DMS79 treated with DMSO at 0.1 percent for 48 hours (cell line): Measurements from ENCODE around the gene FSIP1.

Experiments used
- DNase-seq: peaks from one replicate; lab custom pipeline; 2025; lab: John Stamatoyannopoulos, UW

The FSIP1 gene

DNA sequence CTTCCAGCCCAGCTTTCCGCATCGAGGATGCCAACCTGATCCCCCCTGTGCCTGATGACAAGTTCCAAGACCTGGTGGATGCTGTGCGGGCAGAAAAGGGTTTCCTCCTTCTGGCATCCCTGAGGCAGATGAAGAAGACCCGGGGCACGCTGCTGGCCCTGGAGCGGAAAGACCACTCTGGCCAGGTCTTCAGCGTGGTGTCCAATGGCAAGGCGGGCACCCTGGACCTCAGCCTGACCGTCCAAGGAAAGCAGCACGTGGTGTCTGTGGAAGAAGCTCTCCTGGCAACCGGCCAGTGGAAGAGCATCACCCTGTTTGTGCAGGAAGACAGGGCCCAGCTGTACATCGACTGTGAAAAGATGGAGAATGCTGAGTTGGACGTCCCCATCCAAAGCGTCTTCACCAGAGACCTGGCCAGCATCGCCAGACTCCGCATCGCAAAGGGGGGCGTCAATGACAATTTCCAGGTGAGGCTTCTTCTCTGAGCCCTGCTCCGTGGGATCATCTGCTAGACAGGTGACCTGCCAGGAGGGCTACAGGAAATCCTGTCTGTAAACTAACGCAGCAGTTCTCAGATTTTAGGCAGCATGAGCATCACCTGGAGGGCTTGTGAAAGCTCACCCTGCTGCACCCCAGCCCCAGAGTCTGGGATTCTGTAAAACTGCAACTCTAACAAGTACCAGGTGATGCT lies 200.2 kb downstream of the FSIP1 start:
- no peak for DNase-seq

DNA sequence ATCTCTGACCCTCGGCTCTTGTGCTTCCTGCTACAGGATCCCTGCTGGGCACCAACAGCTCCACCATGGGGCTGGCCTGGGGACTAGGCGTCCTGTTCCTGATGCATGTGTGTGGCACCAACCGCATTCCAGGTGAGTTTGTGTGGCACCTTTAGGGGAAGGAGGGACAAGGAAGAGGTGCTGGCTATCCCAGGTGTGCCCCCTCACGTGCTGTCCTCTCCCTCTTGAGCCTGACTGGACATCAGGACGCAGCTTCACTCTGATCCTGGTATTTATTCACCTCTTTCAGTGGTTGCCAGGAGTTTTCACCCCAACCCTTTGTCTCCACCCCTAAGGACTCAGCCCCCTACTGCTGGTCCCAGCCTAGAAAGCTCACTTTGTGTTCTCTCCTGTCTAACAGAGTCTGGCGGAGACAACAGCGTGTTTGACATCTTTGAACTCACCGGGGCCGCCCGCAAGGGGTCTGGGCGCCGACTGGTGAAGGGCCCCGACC lies 200.8 kb downstream of the FSIP1 start:
- DNase-seq = no peak

DNA sequence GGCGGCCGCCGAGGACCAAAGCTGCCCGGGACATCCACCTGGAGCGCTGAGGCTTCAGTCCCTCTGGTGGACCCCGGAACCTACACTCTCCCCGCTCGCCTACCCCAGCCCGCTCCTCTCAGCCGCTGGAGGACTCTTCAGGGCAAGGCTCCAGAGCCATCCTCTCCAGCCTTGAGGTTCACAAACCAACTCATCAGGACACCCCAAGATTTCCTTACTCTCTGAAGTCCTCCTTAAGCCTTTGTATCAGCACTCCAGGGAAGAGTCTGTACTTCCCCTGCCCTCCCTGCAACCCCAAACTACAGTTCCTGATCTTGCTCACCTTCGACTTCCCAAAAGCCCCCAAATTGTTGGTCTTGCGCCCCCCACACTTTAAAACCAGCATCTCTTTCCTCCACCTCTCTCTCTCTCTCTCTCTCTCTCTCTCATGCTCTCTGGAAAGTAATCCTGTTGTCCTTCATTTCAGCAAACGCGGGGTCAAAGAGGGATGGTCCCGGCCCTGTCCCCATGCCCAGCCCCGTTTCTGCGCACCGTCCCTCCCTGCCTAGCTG lies 201.3 kb downstream of the FSIP1 start:
- no peak for DNase-seq

DNA sequence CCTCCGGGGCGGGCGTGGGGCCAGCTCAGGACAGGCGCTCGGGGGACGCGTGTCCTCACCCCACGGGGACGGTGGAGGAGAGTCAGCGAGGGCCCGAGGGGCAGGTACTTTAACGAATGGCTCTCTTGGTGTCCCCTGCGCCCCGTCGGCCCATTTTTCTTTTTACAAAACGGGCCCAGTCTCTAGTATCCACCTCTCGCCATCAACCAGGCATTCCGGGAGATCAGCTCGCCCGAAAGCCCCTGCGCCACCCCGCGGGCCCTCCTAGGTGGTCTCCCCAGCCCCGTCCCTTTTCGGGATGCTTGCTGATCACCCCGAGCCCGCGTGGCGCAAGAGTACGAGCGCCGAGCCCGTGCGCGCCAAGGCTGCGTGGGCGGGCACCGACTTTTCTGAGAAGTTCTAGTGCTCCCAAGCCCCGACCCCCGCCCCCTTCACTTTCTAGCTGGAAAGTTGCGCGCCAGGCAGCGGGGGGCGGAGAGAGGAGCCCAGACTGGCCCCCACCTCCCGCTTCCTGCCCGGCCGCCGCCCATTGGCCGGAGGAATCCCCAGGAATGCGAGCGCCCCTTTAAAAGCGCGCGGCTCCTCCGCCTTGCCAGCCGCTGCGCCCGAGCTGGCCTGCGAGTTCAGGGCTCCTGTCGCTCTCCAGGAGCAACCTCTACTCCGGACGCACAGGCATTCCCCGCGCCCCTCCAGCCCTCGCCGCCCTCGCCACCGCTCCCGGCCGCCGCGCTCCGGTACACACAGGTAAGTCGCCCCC lies 202.0 kb downstream of the FSIP1 start, which contains the start of gene THBS1:
Gene THBS1, plus strand, starts transcription at position 595 of the 757 bp plus-strand sequence. CDS start 779 bp downstream, outside the sequence.
- DNase-seq = peak; percentile 28

DNA sequence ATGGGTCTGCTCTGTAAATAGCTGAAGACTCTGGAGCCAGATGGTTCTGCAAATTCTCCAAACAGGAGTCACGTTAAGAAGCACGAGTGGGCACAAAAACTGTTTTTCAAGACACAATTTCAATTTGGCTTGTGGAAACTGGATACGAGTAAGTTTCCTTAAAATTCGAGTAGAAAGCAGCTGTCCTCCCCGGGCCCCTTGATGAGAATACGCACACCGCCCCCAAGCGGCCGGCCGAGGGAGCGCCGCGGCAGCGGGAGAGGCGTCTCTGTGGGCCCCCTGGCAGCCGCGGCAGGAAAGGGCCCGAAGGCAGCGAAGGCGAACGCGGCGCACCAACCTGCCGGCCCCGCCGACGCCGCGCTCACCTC lies 202.5 kb downstream of the FSIP1 start:
- peak; percentile 51 for DNase-seq

DNA sequence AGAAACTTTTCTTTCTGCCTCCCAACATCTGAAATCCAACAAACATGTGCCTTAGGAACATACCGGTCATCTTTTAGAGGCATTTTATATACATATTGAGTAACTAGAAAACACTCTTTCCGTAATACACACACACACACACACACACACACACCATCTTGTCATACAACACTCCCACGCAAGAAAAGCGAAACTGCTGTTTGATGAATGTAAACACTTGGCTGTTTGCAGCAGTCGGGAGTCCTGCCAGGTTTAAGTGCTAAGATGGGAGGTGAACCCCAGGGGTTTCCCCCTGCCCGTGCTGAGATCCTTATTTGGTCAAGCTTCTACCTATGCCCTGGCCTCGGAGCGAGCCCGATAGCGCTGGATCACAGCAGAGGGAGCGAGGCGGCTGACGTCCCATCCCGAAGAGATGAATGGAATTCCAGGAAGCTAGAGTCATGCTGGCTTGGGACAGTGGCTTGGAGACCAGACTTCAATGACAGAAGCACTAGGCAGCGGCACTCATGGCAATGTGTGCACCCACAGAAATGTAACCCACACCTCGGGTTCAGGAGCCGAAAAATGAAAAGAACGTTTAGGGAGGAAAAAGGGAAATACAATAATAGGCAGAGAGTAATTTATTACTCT lies 203.0 kb downstream of the FSIP1 start:
- peak; percentile 15 for DNase-seq

DNA sequence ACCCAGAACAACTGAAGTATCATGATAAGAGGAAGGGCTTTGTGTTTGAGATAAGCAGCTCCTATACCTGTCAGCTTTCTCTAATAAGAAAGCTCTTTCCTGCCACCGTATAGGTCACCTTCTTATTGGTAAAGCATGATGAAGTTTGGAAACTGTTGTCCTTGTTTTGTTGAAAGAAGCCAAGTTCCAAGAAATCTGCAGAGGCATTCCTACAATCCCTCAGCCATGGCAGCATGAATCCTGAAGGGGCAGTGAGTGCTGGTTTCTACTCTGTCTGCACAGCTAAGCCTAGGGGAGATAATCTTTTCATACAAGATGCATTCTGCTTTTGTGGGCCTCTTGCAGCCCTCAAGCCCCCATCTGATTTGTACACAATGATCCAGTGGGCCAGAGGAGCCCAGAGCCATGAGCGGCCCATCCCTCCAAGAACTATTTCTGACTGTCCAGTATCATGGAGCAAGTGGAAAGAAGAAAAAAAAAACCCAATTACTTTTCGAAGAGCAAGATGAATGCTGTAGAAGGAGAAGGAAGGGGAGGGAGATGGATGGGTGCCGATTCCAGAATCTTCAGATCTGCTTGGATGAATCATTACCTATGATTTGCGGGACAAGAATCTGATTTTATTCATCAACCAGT lies 203.7 kb downstream of the FSIP1 start:
- DNase-seq = no peak

DNA sequence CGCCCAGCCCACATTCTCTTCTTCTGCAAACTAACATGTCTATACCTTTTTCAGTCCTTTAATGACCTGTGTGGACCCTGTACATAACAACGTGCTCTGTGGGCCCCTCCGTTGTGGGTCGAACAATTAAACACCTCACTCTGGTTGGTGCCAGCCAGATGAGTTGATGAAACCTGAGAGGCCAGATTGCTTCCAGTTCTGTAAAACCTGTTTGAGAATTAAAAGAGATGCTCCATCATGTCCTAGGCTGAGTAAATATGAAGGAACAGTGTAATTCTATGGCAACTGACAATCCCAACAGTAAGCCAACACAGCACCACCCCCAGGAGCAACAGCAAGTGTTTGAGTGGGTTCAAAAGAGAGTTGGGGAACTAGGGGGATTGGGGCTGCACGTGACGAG lies 207.5 kb downstream of the FSIP1 start:
- DNase-seq = no peak

DNA sequence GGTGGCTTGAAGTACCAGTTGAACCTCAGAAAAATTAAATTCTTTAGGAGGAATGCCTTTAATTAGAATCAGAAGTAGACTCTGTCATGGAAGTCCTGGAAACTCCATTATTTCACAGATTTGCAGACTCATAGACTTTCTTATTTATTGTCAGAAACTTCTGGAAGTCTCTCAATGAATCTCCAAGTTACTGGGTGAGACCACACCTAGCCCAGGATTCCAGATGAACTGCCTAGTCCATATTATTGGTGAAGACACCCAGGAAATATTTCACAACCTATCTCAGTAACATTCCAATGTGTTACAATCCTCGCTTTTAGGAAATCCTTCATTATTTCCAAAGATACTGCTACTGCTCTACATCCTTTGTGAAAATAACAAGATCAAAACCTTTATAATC lies 208.2 kb downstream of the FSIP1 start:
- no peak for DNase-seq

DNA sequence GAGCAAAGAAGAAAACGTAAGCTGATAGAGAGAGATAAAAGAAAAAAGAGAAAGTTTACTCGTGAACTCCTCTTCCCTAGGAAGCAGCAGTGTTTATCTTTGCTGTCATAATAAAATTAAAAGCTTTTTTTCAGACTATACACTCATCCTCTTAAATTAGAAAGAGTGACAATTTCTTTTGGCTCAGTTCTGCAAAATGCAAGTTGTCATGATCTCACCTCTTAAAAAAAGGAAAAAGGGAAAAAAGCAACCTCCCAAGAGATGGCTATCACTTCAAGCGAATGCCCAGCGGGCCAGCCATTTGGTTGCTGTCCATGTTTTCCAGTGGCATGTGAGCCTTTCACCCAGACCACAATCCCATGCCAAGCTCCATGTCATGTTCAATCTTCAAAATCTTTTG lies 208.8 kb downstream of the FSIP1 start:
- DNase-seq = no peak

DNA sequence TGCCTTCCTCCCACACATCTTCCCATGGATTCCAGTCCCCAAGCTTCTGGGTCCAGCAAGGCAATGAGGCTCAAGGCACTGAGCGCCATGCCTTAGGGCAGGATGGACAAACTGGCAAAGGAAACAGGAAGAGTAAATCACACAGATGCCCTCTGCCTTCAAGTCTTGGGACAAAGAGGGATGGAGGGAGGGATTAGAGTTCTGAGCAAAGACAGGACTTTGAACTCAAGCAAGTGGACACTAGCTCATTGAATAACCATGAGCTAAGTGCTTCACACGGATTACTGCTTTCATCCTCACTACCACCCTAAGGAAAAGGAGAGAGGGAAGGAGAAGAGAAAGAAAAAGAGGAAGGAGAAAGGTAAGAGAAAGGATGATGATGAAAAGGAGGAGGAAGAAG lies 209.4 kb downstream of the FSIP1 start:
- no peak for DNase-seq

DNA sequence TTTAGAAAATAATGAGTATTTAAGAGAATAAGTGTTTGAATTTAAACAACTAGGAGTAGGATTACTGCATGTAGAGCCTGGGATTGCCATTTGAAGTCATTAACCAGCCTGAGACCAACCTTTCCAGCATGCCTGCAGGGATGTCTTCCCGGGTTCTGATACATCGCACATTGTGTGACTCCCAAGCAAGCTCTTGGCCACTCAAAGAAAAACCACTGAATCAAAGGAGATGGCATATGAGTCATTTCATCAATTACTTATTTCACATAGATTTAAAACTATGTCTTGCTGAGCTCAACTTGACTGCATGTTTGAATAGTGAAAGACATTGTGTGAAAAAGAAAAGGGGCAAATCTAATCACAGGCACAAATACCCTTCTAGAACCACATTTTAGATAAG lies 216.8 kb downstream of the FSIP1 start:
- no peak for DNase-seq

DNA sequence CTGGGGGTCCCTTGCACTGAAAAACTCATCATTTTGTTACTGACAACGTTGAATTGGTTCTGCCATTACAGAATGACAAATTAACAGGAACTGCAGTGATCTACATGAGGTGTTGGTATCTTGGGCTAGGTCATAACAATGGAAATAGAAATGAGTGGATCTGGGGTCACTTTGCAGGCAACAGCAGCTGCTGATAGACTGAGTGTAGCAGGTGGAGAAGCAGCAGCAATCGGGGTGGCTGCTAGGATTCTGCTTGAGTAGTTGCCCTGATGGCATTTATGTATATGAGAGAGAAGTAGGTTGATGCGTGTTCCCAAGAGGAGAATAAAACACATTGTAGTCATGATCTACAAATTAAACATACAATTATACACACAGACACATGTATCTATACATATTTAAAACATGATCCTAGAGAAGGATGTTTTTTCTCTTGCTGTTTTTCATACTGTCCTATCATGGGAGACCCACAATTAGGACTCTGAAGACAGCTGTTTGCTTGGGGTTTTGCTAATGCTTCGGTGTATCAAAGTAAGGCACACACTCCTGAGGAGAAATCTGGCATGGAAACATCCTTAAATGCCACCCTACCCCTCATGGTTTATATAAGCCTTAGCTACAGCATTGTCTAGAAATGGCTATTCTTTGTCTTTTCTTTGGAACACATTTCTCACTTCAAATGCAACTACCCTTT lies 217.5 kb downstream of the FSIP1 start:
- DNase-seq = no peak

DNA sequence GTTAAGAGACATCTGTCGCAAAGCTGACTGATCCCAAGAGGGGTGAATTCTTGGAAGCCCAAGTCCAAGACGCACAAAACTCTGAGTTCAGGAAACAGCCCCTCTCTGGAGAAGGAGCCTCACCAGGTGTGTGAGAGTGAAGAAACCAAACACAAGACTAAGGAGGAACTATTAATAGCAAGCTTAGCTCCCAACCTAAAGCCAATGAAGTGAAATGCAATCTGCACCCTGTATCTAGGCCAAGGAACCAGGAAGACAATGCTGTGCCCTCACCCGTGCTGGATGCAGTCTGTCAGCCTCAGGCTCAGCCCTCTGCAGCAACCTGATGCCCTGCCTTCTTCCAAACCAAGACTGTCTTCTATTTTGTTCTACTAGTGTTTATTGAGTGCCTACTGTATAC lies 224.2 kb downstream of the FSIP1 start:
- DNase-seq = no peak

DNA sequence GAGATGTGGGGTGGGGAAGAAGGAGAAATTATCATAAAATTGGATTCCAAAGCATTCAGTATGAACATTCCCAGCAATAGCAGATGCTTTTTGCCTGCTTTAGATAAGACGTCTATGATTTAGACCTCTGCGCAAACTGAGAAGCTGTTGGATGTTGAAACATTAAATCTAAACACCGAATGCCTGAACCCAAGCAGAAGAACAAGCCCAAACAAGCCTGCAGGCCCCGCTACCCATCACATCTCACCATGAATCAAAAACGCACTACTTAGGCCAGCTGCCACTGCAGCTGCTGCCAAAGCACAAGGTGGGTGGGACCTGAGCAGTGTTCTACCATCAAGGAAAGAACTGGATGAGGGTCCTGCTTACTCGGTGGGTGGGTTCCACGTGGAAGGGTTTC lies 226.2 kb downstream of the FSIP1 start:
- DNase-seq = peak; percentile 15

DNA sequence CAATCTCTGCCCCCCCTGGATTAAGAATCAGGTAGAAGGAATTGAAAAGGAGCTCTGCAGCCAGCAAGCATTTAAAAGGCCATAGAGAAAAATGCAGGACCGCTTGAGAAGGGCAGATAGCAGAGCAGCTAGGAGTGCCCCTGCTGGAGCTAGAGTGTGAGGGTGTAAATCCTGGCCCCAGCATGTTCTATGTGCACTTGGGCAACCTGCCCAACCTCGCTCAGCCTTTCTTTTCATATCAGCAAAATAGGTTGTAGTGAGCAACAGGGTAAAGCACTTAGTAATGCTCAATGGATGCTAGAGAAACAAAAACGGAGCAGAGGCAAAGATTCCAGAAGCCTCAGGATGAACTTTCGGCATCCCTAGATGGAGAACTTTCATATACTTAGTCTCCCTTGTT lies 226.8 kb downstream of the FSIP1 start:
- DNase-seq = peak; percentile 7

DNA sequence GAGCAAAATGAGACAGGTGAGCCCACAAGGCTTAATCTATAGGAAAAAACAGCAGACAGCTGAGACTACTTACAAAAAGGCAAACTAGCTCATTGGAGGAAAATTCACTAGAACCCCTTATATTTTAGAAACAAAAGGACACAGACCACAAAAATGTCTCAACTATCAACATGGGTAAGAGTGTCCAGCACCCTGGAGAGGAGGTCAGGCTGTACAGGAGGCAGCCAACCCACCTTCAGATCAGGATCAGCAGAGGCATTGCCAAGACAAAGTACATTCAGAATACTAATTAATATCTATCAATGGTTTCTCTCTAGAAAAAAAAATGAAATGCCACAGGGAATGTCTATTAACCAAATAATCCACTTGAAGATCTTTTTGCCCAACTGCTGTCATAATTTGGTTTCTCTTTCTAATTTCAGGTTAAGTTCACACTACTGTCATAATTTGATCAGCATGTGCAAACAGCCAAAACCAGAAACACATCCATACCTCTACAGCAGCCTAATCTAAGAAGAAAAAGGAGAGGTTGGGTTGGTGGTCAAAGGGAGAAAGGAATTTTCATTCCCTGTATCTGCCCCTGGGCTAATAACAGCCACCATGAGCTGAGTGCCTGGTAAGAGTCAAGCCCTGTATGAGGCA lies 227.8 kb downstream of the FSIP1 start:
- DNase-seq = no peak

DNA sequence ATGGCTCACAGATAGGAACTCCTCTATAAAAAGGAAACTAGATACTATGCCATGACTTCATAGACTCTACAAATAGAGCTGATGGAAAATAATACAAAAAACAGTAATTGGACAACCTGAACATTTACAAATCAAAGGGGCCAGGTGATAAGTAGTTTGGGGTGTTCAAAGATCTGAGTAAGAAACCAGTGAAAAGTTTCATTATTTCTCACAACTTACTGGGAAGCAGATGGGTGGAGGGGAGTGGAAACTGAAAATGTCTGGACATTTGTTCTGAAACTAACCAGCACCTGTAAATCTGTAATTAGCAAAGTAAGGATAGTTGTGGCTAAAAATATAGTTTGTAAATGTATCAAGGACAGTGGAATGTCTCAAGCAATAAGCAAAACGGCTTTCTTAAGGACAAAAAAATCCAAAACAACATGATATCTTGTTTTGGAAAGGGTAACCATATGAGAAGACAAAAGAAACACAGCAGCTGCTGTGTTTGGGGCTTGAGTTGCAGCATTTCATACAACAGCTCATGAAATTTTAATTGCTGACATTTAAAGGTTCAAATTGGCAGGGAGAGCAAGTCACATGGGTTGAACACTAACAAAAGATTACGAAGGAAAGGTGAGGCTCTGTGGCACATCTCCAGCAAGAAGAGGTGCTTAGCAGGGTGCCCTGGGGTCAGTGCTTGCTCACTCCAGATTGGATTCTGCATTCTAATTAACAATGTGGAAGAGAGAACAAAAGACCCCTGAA lies 228.5 kb downstream of the FSIP1 start:
- peak; percentile 44 for DNase-seq

DNA sequence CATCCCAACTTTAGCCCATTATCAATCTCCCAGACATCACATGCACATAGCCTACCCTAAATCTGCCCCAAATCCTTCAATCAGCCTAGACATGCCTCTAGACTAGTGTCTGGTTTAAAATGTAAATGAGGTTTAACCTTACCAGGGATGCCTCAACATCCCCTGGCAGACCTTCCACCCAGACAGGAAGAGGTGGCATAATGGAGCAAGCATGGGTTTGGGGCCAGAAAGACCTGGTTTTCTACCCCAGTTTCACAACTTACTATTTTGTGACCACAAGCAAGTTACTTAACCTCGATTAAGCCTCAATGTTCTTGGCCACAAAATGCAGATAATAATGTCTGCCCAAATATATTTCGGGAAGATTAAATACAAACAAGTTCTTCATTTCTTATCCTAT lies 230.1 kb downstream of the FSIP1 start:
- DNase-seq = no peak

DNA sequence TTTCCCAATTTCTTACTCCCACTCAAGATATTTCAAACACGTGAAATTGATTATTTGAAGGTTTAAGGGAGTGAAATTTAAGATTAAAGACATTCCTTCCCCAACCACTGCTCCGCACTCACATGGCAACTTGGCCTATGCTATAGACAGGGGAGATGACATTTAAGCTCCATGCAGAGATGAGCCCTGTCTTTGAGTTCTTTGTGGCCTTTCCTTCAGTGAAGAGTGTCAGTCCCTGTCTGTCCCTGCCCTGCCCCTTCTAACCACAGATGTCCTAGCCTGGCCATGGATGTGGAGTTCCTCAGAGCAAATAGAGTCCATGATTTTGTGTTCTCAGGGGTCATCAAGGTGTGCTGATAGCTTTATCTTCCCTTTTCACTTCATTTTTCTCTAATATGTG lies 231.2 kb downstream of the FSIP1 start:
- DNase-seq = no peak
